Measurements from ENCODE around the gene DAO. TPM values are rescaled to one million over a fixed set of nuclear protein-coding genes. Genes with fewer than 3 reads are reported as not detected.

Gene DAO
- total and polyA plus RNA-seq, 7 experiments from 2014 or later, result not detected

- H3K27ac Mint-ChIP-seq, result no peak overlapping the region
- peaks cover 0 to 2% (median 0%) of the 10 kb centered on the region in 5 donors for H3K27me3 Mint-ChIP-seq
- no peaks in the 10 kb centered on the region for H3K4me1 Mint-ChIP-seq
- peaks cover 0 to 6% (median 4%) of the 10 kb centered on the region in 11 donors for H3K9me3 Mint-ChIP-seq
- no peak overlapping the region for H3K4me3 Mint-ChIP-seq
- no peaks in the 10 kb centered on the region for H3K9me3 ChIP-seq (ENCODE audit: control insufficient read depth in 2 of 3, low read length in 3 of 3)
- H3K36me3 ChIP-seq (ENCODE audit: control insufficient read depth in 2 of 3, insufficient read depth in 3 of 3, low read length in 3 of 3), result no peaks in the 10 kb centered on the region
- ChIA-PET POLR2A (no interaction called here), CTCF (interaction anchor here (0.6 to 0.8 kb wide), 3 partner anchors 10 to 1284 kb away, joined by 3 to 4 read pairs (median 3); no protein-coding TSS in a partner anchor)
- DNase-seq, result no peak
- H3K36me3 Mint-ChIP-seq, result peaks cover 0 to 4% (median 0%) of the 10 kb centered on the region in 5 donors
- intact Hi-C loops (cut with micrococcal nuclease), result no loop called here
- ATAC-seq, result no peak
- no peak overlapping the region for H3K4me3 ChIP-seq (ENCODE audit: low read length)
- H3K27me3 ChIP-seq (ENCODE audit: control insufficient read depth in 2 of 2, insufficient read depth in 2 of 2, low read length in 2 of 2), result no peaks in the 10 kb centered on the region
- no peaks in the 10 kb centered on the region for H3K4me1 ChIP-seq (ENCODE audit: control insufficient read depth in 2 of 2, insufficient read depth in 2 of 2, low read length in 2 of 2)
- no peak overlapping the region for H3K27ac ChIP-seq (ENCODE audit: low read depth, low read length)
These were observed 10.3 kb downstream of the DAO start for GRCh38 chr12:108890208-108890607.

GRCh38 chr12:108895220-108895802, 15.4 kb downstream of the DAO start:
- ATAC-seq, result no peak
- H3K27me3 ChIP-seq (ENCODE audit: control insufficient read depth in 2 of 2, insufficient read depth in 2 of 2, low read length in 2 of 2), result no peaks in the 10 kb centered on the region
- Mint-ChIP-seq H3K4me3 (no peak overlapping the region), H3K27ac (no peak overlapping the region), H3K36me3 (peaks cover 0 to 4% (median 0%) of the 10 kb centered on the region in 5 donors), H3K4me1 (no peaks in the 10 kb centered on the region), H3K27me3 (peaks cover 3 to 8% (median 5%) of the 10 kb centered on the region in 5 donors), H3K9me3 (peaks cover 0 to 8% (median 4%) of the 10 kb centered on the region in 11 donors)
- H3K27ac ChIP-seq (ENCODE audit: low read depth, low read length), result no peak overlapping the region
- no peaks in the 10 kb centered on the region for H3K9me3 ChIP-seq (ENCODE audit: control insufficient read depth in 2 of 3, low read length in 3 of 3)
- no peak for DNase-seq
- ChIA-PET CTCF (no interaction called here), POLR2A (no interaction called here)
- no peaks in the 10 kb centered on the region for H3K36me3 ChIP-seq (ENCODE audit: control insufficient read depth in 2 of 3, insufficient read depth in 3 of 3, low read length in 3 of 3)
- intact Hi-C loops (cut with micrococcal nuclease), result no loop called here
- no peak overlapping the region for H3K4me3 ChIP-seq (ENCODE audit: low read length)
- H3K4me1 ChIP-seq (ENCODE audit: control insufficient read depth in 2 of 2, insufficient read depth in 2 of 2, low read length in 2 of 2), result no peaks in the 10 kb centered on the region

DNA sequence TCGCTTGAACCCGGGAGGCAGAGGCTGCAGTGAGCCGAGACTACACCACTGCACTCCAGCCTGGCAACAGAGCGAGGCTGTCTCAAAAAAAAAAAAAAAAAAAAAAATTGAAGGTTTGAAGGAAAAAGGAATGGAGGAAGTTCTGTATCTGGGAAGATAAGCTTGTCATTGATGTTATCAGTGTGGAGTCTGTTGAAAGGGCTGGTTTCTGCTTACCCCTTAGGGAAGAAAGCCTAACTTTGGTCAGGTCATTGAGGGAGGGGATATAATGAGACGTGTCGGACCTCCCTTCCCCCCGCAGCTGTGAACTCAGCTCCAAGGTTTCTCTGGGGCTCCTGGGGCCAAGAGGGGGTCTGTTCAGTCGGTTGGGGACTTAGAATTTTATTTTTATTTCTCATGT, 16.4 kb downstream of the DAO start:
- Histone ChIP-seq H3K36me3 (ENCODE audit: control insufficient read depth in 2 of 3, insufficient read depth in 3 of 3, low read length in 3 of 3) (no peaks in the 10 kb centered on the region), H3K4me1 (ENCODE audit: control insufficient read depth in 2 of 2, insufficient read depth in 2 of 2, low read length in 2 of 2) (no peaks in the 10 kb centered on the region), H3K9me3 (ENCODE audit: control insufficient read depth in 2 of 3, low read length in 3 of 3) (no peaks in the 10 kb centered on the region), H3K27me3 (ENCODE audit: control insufficient read depth in 2 of 2, insufficient read depth in 2 of 2, low read length in 2 of 2) (no peaks in the 10 kb centered on the region), H3K4me3 (ENCODE audit: low read length) (no peak overlapping the region), H3K27ac (ENCODE audit: low read depth, low read length) (no peak overlapping the region)
- Mint-ChIP-seq H3K27ac (no peak overlapping the region), H3K4me3 (no peak overlapping the region), H3K4me1 (no peaks in the 10 kb centered on the region), H3K36me3 (no peaks in the 10 kb centered on the region), H3K9me3 (peaks cover 0 to 6% (median 0%) of the 10 kb centered on the region in 11 donors), H3K27me3 (peaks cover 5 to 16% (median 6%) of the 10 kb centered on the region in 5 donors)
- ChIA-PET POLR2A (no interaction called here), CTCF (interaction anchor here (0.5 kb wide), 1 partner anchor 231 kb away, joined by 3 read pairs; no protein-coding TSS in a partner anchor)
- intact Hi-C loops (cut with micrococcal nuclease), result no loop called here
- no peak for DNase-seq
- ATAC-seq, result no peak

- Mint-ChIP-seq H3K4me1 (no peaks in the 10 kb centered on the region), H3K36me3 (no peaks in the 10 kb centered on the region), H3K4me3 (no peak overlapping the region), H3K27ac (no peak overlapping the region), H3K9me3 (peaks cover 0 to 6% (median 0%) of the 10 kb centered on the region in 11 donors), H3K27me3 (peaks cover 5 to 16% (median 6%) of the 10 kb centered on the region in 5 donors)
- no peak overlapping the region for H3K4me3 ChIP-seq (ENCODE audit: low read length)
- intact Hi-C loops (cut with micrococcal nuclease), result no loop called here
- no peaks in the 10 kb centered on the region for H3K9me3 ChIP-seq (ENCODE audit: control insufficient read depth in 2 of 3, low read length in 3 of 3)
- ChIA-PET CTCF (interaction anchor here (0.5 kb wide), 1 partner anchor 231 kb away, joined by 3 read pairs; no protein-coding TSS in a partner anchor), POLR2A (no interaction called here)
- DNase-seq (no peak), ATAC-seq (no peak)
- H3K27ac ChIP-seq (ENCODE audit: low read depth, low read length), result no peak overlapping the region
- no peaks in the 10 kb centered on the region for H3K4me1 ChIP-seq (ENCODE audit: control insufficient read depth in 2 of 2, insufficient read depth in 2 of 2, low read length in 2 of 2)
- no peaks in the 10 kb centered on the region for H3K27me3 ChIP-seq (ENCODE audit: control insufficient read depth in 2 of 2, insufficient read depth in 2 of 2, low read length in 2 of 2)
- H3K36me3 ChIP-seq (ENCODE audit: control insufficient read depth in 2 of 3, insufficient read depth in 3 of 3, low read length in 3 of 3), result no peaks in the 10 kb centered on the region
These were observed 16.9 kb downstream of the DAO start for GRCh38 chr12:108896817-108897216.

DNA sequence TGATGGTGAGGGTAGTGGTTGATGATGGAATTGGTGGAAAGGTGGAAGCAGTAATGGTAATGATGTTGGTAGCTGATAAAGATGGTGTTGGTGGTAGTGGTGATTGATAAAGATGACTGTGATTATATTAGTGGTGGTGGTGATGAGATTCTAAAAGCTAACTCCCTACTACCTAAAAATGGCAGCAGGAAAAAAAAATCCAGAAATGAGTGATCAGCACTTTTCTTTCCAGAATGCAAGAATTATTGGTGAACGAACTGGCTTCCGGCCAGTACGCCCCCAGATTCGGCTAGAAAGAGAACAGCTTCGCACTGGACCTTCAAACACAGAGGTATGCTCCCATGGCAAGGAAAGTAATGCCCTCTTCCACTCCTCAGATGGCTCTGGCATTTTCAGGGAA, 19.3 kb downstream of the DAO start:
- ATAC-seq (no peak), DNase-seq (no peak)
- peaks cover 5 to 16% (median 6%) of the 10 kb centered on the region in 5 donors for H3K27me3 Mint-ChIP-seq
- no peak overlapping the region for H3K27ac Mint-ChIP-seq
- no peaks in the 10 kb centered on the region for H3K4me1 ChIP-seq (ENCODE audit: control insufficient read depth in 2 of 2, insufficient read depth in 2 of 2, low read length in 2 of 2)
- H3K9me3 ChIP-seq (ENCODE audit: control insufficient read depth in 2 of 3, low read length in 3 of 3), result no peaks in the 10 kb centered on the region
- H3K27ac ChIP-seq (ENCODE audit: low read depth, low read length), result no peak overlapping the region
- no peaks in the 10 kb centered on the region for H3K36me3 Mint-ChIP-seq
- H3K9me3 Mint-ChIP-seq, result peaks cover 0 to 6% (median 0%) of the 10 kb centered on the region in 11 donors
- H3K4me3 ChIP-seq (ENCODE audit: low read length), result no peak overlapping the region
- H3K36me3 ChIP-seq (ENCODE audit: control insufficient read depth in 2 of 3, insufficient read depth in 3 of 3, low read length in 3 of 3), result no peaks in the 10 kb centered on the region
- H3K4me1 Mint-ChIP-seq, result no peaks in the 10 kb centered on the region
- POLR2A ChIA-PET, result no interaction called here
- H3K27me3 ChIP-seq (ENCODE audit: control insufficient read depth in 2 of 2, insufficient read depth in 2 of 2, low read length in 2 of 2), result no peaks in the 10 kb centered on the region
- intact Hi-C loops (cut with micrococcal nuclease), result no loop called here
- no peak overlapping the region for H3K4me3 Mint-ChIP-seq
- CTCF ChIA-PET, result no interaction called here

DNA sequence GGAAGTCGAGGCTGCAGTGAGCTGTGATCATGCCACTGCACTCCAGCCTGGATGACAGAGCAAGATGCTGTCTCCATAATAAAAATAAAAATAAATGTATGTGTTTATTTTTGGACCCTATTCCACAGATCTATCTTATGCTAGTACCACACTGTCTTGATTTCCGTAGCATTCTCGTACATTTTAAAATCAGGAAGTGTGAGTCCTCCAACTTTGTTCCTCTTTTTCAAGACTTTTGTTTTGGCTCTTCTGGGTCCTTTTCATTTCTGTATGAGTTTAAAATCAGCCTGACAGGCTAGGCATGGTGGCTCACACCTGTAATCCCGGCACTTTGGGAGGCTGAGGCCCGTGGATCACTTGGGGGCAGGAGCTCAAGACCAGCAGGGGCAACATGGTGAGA, 25.8 kb downstream of the DAO start:
- Histone ChIP-seq H3K4me3 (ENCODE audit: low read length) (no peak overlapping the region), H3K27me3 (ENCODE audit: control insufficient read depth in 2 of 2, insufficient read depth in 2 of 2, low read length in 2 of 2) (no peaks in the 10 kb centered on the region), H3K4me1 (ENCODE audit: control insufficient read depth in 2 of 2, insufficient read depth in 2 of 2, low read length in 2 of 2) (no peaks in the 10 kb centered on the region), H3K27ac (ENCODE audit: low read depth, low read length) (no peak overlapping the region), H3K36me3 (ENCODE audit: control insufficient read depth in 2 of 3, insufficient read depth in 3 of 3, low read length in 3 of 3) (no peaks in the 10 kb centered on the region), H3K9me3 (ENCODE audit: control insufficient read depth in 2 of 3, low read length in 3 of 3) (no peaks in the 10 kb centered on the region)
- intact Hi-C loops (cut with micrococcal nuclease), result no loop called here
- Mint-ChIP-seq H3K36me3 (no peaks in the 10 kb centered on the region), H3K9me3 (peaks cover 0 to 1% (median 0%) of the 10 kb centered on the region in 11 donors), H3K4me1 (peaks cover 0 to 8% (median 0%) of the 10 kb centered on the region in 7 donors), H3K27me3 (peaks cover 8 to 31% (median 12%) of the 10 kb centered on the region in 5 donors), H3K27ac (no peak overlapping the region), H3K4me3 (no peak overlapping the region)
- CTCF ChIA-PET, result interaction anchor here (0.5 kb wide), 1 partner anchor 249 kb away, joined by 3 read pairs; no protein-coding TSS in a partner anchor
- POLR2A ChIA-PET, result no interaction called here
- ATAC-seq (peak; percentile 62), DNase-seq (no peak)

DNA sequence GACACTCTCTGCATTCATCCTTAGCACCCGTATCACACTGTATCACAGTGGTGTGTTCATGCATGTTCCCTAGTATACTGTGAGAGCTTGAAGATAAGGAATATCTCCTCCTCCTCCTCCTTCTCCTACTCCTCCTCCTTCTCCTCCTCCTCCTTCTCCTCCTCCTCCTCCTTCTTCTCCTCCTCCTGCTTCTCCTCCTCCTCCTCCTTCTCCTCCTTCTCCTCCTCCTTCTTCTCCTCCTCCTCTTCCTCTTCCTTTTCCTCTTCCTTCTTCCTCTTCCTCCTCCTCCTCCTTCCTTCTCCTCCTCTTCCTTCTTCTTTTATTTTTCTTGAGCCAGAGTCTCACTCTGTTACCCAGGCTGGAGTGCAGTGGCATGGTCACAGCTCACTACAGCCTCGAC, 27.1 kb downstream of the DAO start:
- Mint-ChIP-seq H3K36me3 (no peaks in the 10 kb centered on the region), H3K27ac (no peak overlapping the region), H3K9me3 (peaks cover 0 to 1% (median 0%) of the 10 kb centered on the region in 11 donors), H3K4me1 (peaks cover 0 to 8% (median 0%) of the 10 kb centered on the region in 7 donors), H3K27me3 (peaks cover 8 to 25% (median 12%) of the 10 kb centered on the region in 5 donors), H3K4me3 (no peak overlapping the region)
- DNase-seq (no peak), ATAC-seq (no peak)
- CTCF ChIA-PET, result no interaction called here
- no peaks in the 10 kb centered on the region for H3K27me3 ChIP-seq (ENCODE audit: control insufficient read depth in 2 of 2, insufficient read depth in 2 of 2, low read length in 2 of 2)
- intact Hi-C loops (cut with micrococcal nuclease), result no loop called here
- H3K4me3 ChIP-seq (ENCODE audit: low read length), result no peak overlapping the region
- H3K9me3 ChIP-seq (ENCODE audit: control insufficient read depth in 2 of 3, low read length in 3 of 3), result no peaks in the 10 kb centered on the region
- H3K4me1 ChIP-seq (ENCODE audit: control insufficient read depth in 2 of 2, insufficient read depth in 2 of 2, low read length in 2 of 2), result no peaks in the 10 kb centered on the region
- POLR2A ChIA-PET, result interaction anchor here (0.7 kb wide), 1 partner anchor 50 kb away, joined by 4 read pairs; no protein-coding TSS in a partner anchor
- H3K27ac ChIP-seq (ENCODE audit: low read depth, low read length), result no peak overlapping the region
- no peaks in the 10 kb centered on the region for H3K36me3 ChIP-seq (ENCODE audit: control insufficient read depth in 2 of 3, insufficient read depth in 3 of 3, low read length in 3 of 3)

All from naive thymus-derived CD4-positive, alpha-beta T cell (primary cell).